Renal cortex interstitium (tissue), 15 donors: ENCODE data around the gene TAS2R43. TPM values are rescaled to one million over a fixed set of nuclear protein-coding genes. Genes with fewer than 3 reads are reported as not detected.
"Not testable (repeated sequence)": the region's sequence is repeated elsewhere in the genome, so short reads cannot be mapped to it uniquely, and the experiment has no call there.

Experiments used
- DNase-seq, 11 donors: peaks; one replicate each; pipeline ENCODE4 v3.0.0-alpha.2; 2013; ENCODE audit warnings: low read depth in 9 of 11, low spot score in 4 of 11; ENCODE audit errors: extremely low read depth in 1 of 11
- long read RNA-seq, 16 experiments: transcript quantifications; one replicate each; lab custom pipeline, GENCODE V29; 2026
- polyA plus RNA-seq, 3 donors: library from polyadenylated mRNA; unstranded; fragments of 120-200 nt; gene quantifications; one replicate each; pipeline ENCODE4 v1.2.1, GENCODE V29; 2013; ENCODE audit not compliant: insufficient read length in 3 of 3

The TAS2R43 gene
- polyA plus RNA-seq, result under 1 TPM; 0.19 to 0.54 (median 0.20) TPM
- long read RNA-seq, donor 1, result 0 reads
- long read RNA-seq, donor 2, result 0 reads
- long read RNA-seq, donor 3, result 0 reads
- long read RNA-seq, donor 4, result 0 reads
- long read RNA-seq, donor 5, result 0 reads
- long read RNA-seq, donor 6, result 0 reads
- long read RNA-seq, donor 7, result 0 reads
- long read RNA-seq, donor 8, result 0 reads
- long read RNA-seq, donor 9, result 0 reads
- long read RNA-seq, donor 10, result 0 reads
- long read RNA-seq, donor 11, result 0 reads
- long read RNA-seq, donor 12, result 0 reads
- long read RNA-seq, donor 13, result 0 reads
- long read RNA-seq, donor 14, result 0 reads
- long read RNA-seq, donor 15, result 0 reads
- long read RNA-seq, donor 16, partial matches to known transcripts, result 0 of 1 reads
- long read RNA-seq, donor 16, other reads (novel, unspliced or antisense), result 0 of 1 reads

DNA sequence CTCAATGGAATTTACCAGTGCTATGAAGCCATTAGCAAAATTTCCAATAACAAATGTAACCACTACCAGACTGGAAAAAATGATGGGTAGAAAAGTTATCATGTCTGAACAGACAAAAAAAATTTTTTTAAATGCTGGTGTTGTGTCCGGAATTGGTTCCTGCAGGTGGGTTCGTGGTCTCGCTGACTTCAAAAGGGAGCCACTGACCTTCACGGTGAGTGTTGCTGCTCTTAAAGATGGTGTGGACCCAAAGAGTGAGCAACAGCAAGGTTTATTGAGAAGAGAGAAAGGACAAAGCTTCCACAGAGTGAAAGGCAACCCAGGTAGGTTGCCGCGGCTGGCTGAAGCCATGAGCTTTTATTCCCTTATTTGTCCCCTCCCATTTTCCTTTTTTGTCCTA, at the start of gene TAS2R43:
Gene TAS2R43 (minus strand): TSS at position 186 of the 400 bp plus-strand sequence. CDS start 84 bp downstream, at position 102.
- DNase-seq, result no peak

GRCh38 chr12:11136075-11136474, 44.0 kb upstream of the TAS2R43 start:
- DNase-seq, result no peak

- DNase-seq, result no peak
Measured at GRCh38 chr12:11134305-11134704, 42.2 kb upstream of the TAS2R43 start, which contains the start of gene TAS2R30. Gene TAS2R30 (minus strand): TSS chr12:11134644. CDS start chr12:11134244, 400 bp downstream.

GRCh38 chr12:11133816-11134215, 41.7 kb upstream of the TAS2R43 start:
- no peak for DNase-seq

- DNase-seq, result no peak
Measured at GRCh38 chr12:11133162-11133561, 41.0 kb upstream of the TAS2R43 start.

DNA sequence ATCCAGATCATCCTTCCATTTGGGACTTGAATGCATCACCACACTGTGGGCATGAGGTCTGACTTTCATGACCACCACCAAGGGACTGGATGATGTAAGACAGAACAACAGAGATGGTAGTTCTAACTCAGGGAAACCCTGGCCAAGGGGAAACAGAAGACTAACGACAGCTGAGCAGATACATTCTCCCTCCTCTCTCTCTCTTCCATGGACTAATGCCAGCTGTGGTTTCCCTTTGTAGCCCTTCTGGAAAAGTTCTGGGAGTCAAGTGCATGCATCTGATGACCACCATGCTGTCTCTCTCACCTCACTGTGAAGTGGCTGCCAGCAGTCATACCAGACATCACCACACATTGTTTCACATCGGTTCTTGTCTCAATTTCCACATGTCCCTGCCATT, 38.9 kb upstream of the TAS2R43 start:
- DNase-seq, result no peak

- no peak for DNase-seq
Measured at GRCh38 chr12:11130382-11130781, 38.3 kb upstream of the TAS2R43 start.

DNA sequence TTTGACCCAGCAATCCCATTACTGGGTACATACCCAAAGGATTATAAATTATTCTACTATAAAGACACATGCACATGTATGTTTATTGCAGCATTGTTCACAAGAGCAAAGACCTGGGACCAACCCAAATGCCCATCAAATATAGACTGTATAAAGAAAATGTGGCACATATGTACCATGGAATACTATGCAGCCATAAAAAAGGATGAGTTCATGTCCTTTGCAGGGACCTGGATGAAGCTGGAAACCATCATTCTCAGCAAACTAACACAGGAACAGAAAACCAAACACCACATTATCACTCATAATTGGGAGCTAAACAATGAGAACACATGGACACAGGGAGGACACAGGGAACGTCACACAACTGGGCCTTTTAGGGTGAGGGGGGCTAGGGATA, 22.0 kb upstream of the TAS2R43 start:
- DNase-seq, result not testable (repeated sequence)

GRCh38 chr12:11111213-11111612, 19.1 kb upstream of the TAS2R43 start:
- not testable (repeated sequence) for DNase-seq

- DNase-seq, result no peak
Measured at GRCh38 chr12:11108862-11109261, 16.7 kb upstream of the TAS2R43 start.

- no peak for DNase-seq
Measured at GRCh38 chr12:11107719-11108118, 15.6 kb upstream of the TAS2R43 start.

GRCh38 chr12:11106288-11106687, 14.2 kb upstream of the TAS2R43 start:
- no peak for DNase-seq

DNA sequence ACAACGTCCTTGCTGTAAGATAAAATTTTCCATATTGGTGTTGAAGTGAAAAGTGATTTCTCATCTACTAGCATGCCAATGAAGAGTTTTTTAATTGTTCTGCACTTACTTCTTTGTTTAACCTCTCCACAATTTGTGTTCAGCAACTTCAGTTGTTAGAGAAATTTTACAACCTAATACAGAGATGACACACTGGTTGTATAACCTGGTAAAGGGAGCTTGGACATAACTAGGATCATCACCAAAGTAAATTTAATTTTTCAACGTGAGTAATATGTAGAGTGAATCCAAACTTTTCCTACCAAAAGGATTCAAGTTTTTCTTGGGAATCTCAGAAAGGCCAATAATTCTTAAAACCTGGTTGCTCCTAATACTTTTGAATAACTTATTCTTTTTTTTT, 13.4 kb upstream of the TAS2R43 start:
- no peak for DNase-seq

DNA sequence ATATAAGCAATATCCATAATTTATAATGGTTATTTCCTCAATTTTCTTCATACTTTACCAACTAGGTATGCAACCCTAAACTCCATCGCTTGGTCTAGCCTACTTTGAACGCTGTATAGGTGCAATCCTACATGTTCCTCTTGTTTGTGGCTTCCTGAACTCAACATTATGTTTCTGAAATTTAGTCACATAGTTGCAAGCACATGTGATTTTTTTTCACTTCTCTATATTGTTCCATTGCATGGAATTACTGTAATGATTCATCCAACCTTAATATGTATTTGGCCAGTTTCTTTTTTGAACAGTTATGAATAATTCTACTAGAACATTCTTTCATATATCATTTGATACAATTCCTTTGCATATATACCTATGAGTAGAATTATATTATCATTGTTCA, 2.8 kb upstream of the TAS2R43 start:
- not testable (repeated sequence) for DNase-seq

DNA sequence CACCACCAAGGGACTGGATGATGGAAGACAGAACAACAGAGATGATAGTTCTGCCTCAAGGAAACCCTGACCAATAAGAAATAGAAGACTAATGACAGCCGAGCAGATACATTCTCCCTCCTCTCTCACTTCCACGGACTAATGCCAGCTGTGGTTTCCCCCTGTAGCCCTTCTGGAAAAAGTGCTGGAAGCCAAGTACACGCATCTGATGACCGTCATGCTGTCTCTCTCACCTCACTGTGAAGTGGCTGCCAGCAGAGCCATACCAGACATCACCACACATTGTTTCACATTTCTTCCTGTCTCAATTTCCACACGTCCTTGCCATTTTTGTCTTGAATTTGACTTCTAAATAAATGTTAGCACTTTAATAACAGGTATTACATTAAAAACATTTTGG, 2.9 kb downstream of the TAS2R43 start:
- no peak for DNase-seq

DNA sequence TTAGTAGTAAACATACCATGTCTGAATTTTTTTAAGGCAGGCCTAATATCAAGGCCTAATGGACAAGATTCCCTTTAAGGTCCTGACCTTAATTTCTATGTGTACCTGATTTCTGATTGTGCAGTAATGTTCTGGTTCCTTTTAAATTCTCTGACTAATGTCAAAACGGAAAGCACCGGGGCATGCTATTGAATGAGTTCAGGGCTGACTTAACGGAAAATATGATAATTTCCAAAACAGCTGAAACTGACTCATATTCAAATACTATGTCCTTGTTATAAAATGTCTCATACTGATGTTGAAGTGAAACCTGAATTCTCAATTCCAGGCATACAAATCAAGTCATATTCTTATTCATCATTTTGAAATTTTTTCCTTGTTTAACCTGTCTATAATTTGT, 6.7 kb downstream of the TAS2R43 start:
- no peak for DNase-seq

DNA sequence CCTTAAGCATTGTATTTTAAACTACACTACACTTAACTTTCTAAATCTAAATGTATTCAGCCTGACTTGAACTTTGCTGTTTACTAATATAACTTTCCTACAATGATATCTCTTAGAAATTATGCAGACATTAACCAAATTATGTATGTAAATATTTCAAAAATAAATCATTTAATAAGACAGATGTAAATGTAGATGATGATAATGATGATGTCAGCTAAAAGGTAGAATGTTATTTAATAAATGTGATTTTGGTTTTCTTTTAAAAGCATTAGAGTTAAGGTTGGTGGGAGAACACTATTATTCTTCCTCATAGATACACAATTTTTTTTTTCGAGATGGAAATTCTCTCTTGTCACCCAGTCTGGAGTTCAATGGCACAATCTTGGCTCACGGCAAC, 10.1 kb downstream of the TAS2R43 start:
- DNase-seq, result no peak

GRCh38 chr12:11078246-11078645, 13.9 kb downstream of the TAS2R43 start:
- no peak for DNase-seq

DNA sequence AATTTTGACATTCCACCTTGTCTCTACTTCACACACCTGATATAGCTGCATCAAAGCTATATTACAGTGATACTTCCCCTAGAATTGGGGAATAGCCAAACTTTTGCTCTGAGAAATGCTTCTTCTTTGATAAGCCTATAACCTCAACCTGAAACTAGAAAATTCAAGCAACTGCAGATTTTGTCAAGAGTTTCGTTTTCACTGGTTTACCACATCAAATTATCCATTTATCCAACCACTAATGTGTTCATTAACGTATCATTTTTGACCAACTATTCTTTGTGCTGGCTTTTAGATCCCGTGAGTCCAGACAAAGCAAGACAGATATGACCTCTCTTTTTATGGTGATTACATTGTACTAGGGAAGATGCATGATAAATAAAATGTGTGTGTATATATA, 16.5 kb downstream of the TAS2R43 start:
- DNase-seq, result no peak

GRCh38 chr12:11071414-11071813, 20.7 kb downstream of the TAS2R43 start:
- no peak for DNase-seq

DNA sequence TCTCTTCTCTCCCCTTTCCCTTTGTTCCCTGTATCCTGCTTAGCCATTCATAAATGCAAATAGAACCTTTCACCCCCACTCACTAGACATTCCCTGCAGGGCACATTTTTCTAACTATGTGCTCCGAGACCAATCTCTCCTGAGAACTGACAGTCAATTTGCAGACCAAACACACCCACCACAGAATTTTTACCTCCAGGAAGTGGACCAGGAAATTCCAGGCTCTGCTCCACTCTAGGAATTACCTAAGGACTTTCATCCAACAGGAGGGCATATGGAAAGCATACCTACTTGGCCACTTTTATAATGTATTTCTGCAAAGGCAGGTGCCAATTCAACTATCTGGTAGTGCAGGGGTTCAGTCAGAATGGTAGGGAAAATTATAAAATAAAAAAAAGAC, 21.1 kb downstream of the TAS2R43 start:
- DNase-seq, result no peak
